ENCODE measurements around the gene CELA2A. TPM values are rescaled to one million over a fixed set of nuclear protein-coding genes. Genes with fewer than 3 reads are reported as not detected.

Gene CELA2A
- total RNA-seq, 4 donors from 2014 or later: not detected

GRCh38 chr1:15423355-15424077 lies 33.0 kb upstream of the CELA2A start:
- Histone ChIP-seq H3K27ac (peak overlapping the region in 3 of 4 donors; percentile 73 to 95 (median 92)), H3K9me3 (no peaks in the 10 kb centered on the region), H3K4me1 (peaks cover 0 to 78% (median 19%) of the 10 kb centered on the region in 4 donors), H3K4me3 (no peak overlapping the region), H3K27me3 (no peaks in the 10 kb centered on the region), H3K36me3 (peaks cover 0 to 26% (median 0%) of the 10 kb centered on the region in 3 donors)
- TF ChIP-seq CTCF (IDR thresholded peaks at IDR 0.05) (no peak), POLR2A (IDR thresholded peaks at IDR 0.05) (no peak)
- DNase-seq: peak in 1 of 3 donors; percentile 56

- Histone ChIP-seq H3K4me3 (peak overlapping the region in 1 of 4 donors; percentile 7), H3K27ac (peak overlapping the region in 3 of 4 donors; percentile 73 to 95 (median 92)), H3K27me3 (no peaks in the 10 kb centered on the region), H3K4me1 (peaks cover 0 to 71% (median 17%) of the 10 kb centered on the region in 4 donors), H3K9me3 (no peaks in the 10 kb centered on the region), H3K36me3 (peaks cover 0 to 33% (median 0%) of the 10 kb centered on the region in 3 donors)
- peak in 2 of 3 donors; percentile 88 to 91 for DNase-seq
- TF ChIP-seq CTCF (IDR thresholded peaks at IDR 0.05) (peak in 2 of 6 experiments; percentile 16 to 47), POLR2A (IDR thresholded peaks at IDR 0.05) (peak; percentile 53 to 54)
Observed at GRCh38 chr1:15424146-15424667, 32.3 kb upstream of the CELA2A start.

GRCh38 chr1:15424981-15425380 lies 31.6 kb upstream of the CELA2A start:
- Histone ChIP-seq H3K4me3 (no peak overlapping the region), H3K9me3 (no peaks in the 10 kb centered on the region), H3K27me3 (no peaks in the 10 kb centered on the region), H3K27ac (peak overlapping the region in 3 of 4 donors; percentile 73 to 95 (median 92)), H3K4me1 (peaks cover 0 to 63% (median 16%) of the 10 kb centered on the region in 4 donors), H3K36me3 (peaks cover 0 to 40% (median 0%) of the 10 kb centered on the region in 3 donors)
- TF ChIP-seq CTCF (IDR thresholded peaks at IDR 0.05) (no peak), POLR2A (IDR thresholded peaks at IDR 0.05) (no peak)
- no peak for DNase-seq

GRCh38 chr1:15425521-15425920 lies 31.0 kb upstream of the CELA2A start:
- TF ChIP-seq CTCF (IDR thresholded peaks at IDR 0.05) (no peak), POLR2A (IDR thresholded peaks at IDR 0.05) (peak in 1 of 2 donors; percentile 34)
- Histone ChIP-seq H3K27ac (peak overlapping the region in 3 of 4 donors; percentile 73 to 95 (median 92)), H3K4me3 (no peak overlapping the region), H3K27me3 (no peaks in the 10 kb centered on the region), H3K9me3 (no peaks in the 10 kb centered on the region), H3K36me3 (peaks cover 0 to 41% (median 0%) of the 10 kb centered on the region in 3 donors), H3K4me1 (peaks cover 0 to 58% (median 16%) of the 10 kb centered on the region in 4 donors)
- DNase-seq: peak in 1 of 3 donors; percentile 60

- H3K36me3 ChIP-seq: peaks cover 0 to 46% (median 0%) of the 10 kb centered on the region in 3 donors
- H3K27ac ChIP-seq: peak overlapping the region in 3 of 4 donors; percentile 73 to 95 (median 92)
- H3K27me3 ChIP-seq: no peaks in the 10 kb centered on the region
- no peak for DNase-seq
- no peak for TF ChIP-seq POLR2A (IDR thresholded peaks at IDR 0.05)
- no peak for TF ChIP-seq CTCF (IDR thresholded peaks at IDR 0.05)
- no peak overlapping the region for H3K4me3 ChIP-seq
- peaks cover 0 to 56% (median 16%) of the 10 kb centered on the region in 4 donors for H3K4me1 ChIP-seq
- H3K9me3 ChIP-seq: no peaks in the 10 kb centered on the region
Observed at GRCh38 chr1:15425958-15426357, 30.6 kb upstream of the CELA2A start.

Data from Peyer's patch (tissue), 4 donors.